Glutamatergic neuron (in vitro differentiated cells): ENCODE results near the gene RNU5B-1. TPM values are rescaled to one million over a fixed set of nuclear protein-coding genes. Genes with fewer than 3 reads are reported as not detected.

ENCODE experiments used
- DNase-seq: peaks from one replicate; pipeline ENCODE4 v3.0.0; 2022
- H3K27ac Mint-ChIP-seq: one replicate; pipeline ENCODE4 v1.8.0; 2020; ENCODE audit warnings: mild to moderate bottlenecking, mixed read lengths, inconsistent platforms; ENCODE audit not compliant: unreplicated experiment
- H3K27me3 Mint-ChIP-seq: one replicate; pipeline ENCODE4 v1.8.0; 2020; ENCODE audit warnings: mild to moderate bottlenecking, moderate library complexity, mixed read lengths, inconsistent platforms; ENCODE audit not compliant: unreplicated experiment
- H3K36me3 Mint-ChIP-seq: one replicate; pipeline ENCODE4 v1.8.0; 2020; ENCODE audit warnings: mild to moderate bottlenecking, mixed read lengths, inconsistent platforms; ENCODE audit not compliant: unreplicated experiment
- H3K4me1 Mint-ChIP-seq: one replicate; pipeline ENCODE4 v1.8.0; 2020; ENCODE audit warnings: mild to moderate bottlenecking, low read depth, mixed read lengths, inconsistent platforms; ENCODE audit not compliant: unreplicated experiment
- H3K4me3 Mint-ChIP-seq: one replicate; pipeline ENCODE4 v1.8.0; 2020; ENCODE audit warnings: mild to moderate bottlenecking, mixed read lengths, inconsistent platforms; ENCODE audit not compliant: unreplicated experiment
- H3K9me3 Mint-ChIP-seq: one replicate; pipeline ENCODE4 v1.8.0; 2020; ENCODE audit warnings: mild to moderate bottlenecking, moderate library complexity, mixed read lengths, inconsistent platforms; ENCODE audit not compliant: unreplicated experiment
- CTCF ChIP-seq: fragments of 200-600 bp; sonication (generic); IDR thresholded peaks from one replicate; pipeline ENCODE4 v1.5.0; 2021; ENCODE audit not compliant: partially characterized antibody, unreplicated experiment
- long read RNA-seq: library from polyadenylated mRNA; unstranded; transcript quantifications from one replicate; pipeline ENCODE4 v2.0.0, GENCODE V29; 2020; ENCODE audit not compliant: unreplicated experiment
- total RNA-seq: library from RNA; stranded (reverse); fragmentation: NEBNext Ultra II Directional; extraction: Animal tissue kit (Norgen Biotek cat#: 25700); gene quantifications from one replicate; pipeline ENCODE4 v1.2.1, GENCODE V29; 2021; ENCODE audit not compliant: unreplicated experiment

Gene RNU5B-1
- total RNA-seq, result not detected
- long read RNA-seq, result 0 reads

- peak; percentile 70 for DNase-seq
- H3K36me3 Mint-ChIP-seq, result peaks cover 7% of the 10 kb centered on the region
- peak; percentile 81 for TF ChIP-seq CTCF
- peaks cover 19% of the 10 kb centered on the region for H3K9me3 Mint-ChIP-seq
- peaks cover 7% of the 10 kb centered on the region for H3K27me3 Mint-ChIP-seq
- H3K27ac Mint-ChIP-seq, result peak within 1 kb of the TSS; percentile 98
- H3K4me1 Mint-ChIP-seq, result peaks cover 11% of the 10 kb centered on the region
- peak within 1 kb of the TSS; percentile 88 for H3K4me3 Mint-ChIP-seq
Observed at GRCh38 chr15:65304381-65305149, at the start of gene RNU5B-1. TSS of gene RNU5B-1 (plus strand) at chr15:65304677.

GRCh38 chr15:65254758-65255157 lies 49.7 kb upstream of the RNU5B-1 start:
- Mint-ChIP-seq H3K27me3 (no peaks in the 10 kb centered on the region), H3K36me3 (peaks cover 4% of the 10 kb centered on the region), H3K4me3 (peak overlapping the region; percentile 9), H3K4me1 (peaks cover 10% of the 10 kb centered on the region), H3K27ac (no peak overlapping the region), H3K9me3 (no peaks in the 10 kb centered on the region)
- no peak for DNase-seq
- TF ChIP-seq CTCF, result no peak

- no peaks in the 10 kb centered on the region for H3K27me3 Mint-ChIP-seq
- no peaks in the 10 kb centered on the region for H3K9me3 Mint-ChIP-seq
- peaks cover 10% of the 10 kb centered on the region for H3K4me1 Mint-ChIP-seq
- H3K36me3 Mint-ChIP-seq, result peaks cover 4% of the 10 kb centered on the region
- no peak overlapping the region for H3K27ac Mint-ChIP-seq
- TF ChIP-seq CTCF, result no peak
- H3K4me3 Mint-ChIP-seq, result no peak overlapping the region
- no peak for DNase-seq
Observed at GRCh38 chr15:65255486-65256140, 48.9 kb upstream of the RNU5B-1 start.

DNA sequence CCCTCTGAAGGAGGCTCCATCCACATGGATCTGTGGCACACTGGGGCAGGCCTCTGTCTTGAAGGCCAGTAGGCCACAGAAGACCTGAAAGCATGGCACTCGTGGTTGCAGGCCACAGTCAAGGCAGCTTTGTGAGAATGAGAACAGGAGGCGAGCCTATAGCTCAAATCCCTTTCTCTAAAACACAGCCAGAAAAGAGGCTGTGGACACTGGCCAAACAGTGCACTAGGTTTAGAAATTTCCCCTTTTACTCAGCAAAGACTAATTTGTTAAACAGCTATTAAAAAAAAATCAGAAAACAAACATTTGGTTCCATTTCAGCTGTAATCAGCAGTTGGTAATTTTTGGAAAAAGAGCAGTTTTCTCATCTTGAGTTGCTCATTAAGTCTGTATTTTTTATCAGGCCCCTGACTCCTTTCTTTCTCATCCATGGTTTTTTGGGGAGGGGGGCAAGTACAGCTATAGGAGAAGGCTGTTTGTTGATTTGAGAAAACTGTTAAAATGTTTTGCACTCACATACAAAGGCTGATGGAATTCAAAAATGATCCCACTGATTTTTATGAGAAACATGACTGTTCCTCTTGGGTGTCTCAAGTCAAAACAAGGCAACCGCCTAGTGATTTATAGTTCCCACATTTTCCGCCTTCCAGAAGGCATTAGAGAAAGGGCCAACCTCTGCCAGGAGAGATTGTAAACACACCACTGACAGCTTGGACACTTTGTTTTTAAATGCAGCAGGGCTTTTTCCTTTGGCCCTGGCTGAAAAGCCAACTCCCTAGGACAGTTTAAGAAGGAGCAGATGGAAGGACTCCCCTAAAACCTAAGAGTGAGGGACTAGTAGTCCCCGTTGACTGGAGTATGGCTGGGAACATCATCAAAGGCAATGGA lies 45.9 kb upstream of the RNU5B-1 start:
- no peak overlapping the region for H3K27ac Mint-ChIP-seq
- H3K9me3 Mint-ChIP-seq, result no peaks in the 10 kb centered on the region
- no peak for TF ChIP-seq CTCF
- DNase-seq, result no peak
- peaks cover 8% of the 10 kb centered on the region for H3K36me3 Mint-ChIP-seq
- H3K4me3 Mint-ChIP-seq, result no peak overlapping the region
- H3K27me3 Mint-ChIP-seq, result no peaks in the 10 kb centered on the region
- H3K4me1 Mint-ChIP-seq, result peaks cover 10% of the 10 kb centered on the region
